Measurements from ENCODE around the gene CDA. TPM values are rescaled to one million over a fixed set of nuclear protein-coding genes. Genes with fewer than 3 reads are reported as not detected.

The CDA gene
- total and polyA plus RNA-seq, 10 of the 15 experiments (the other 5 are each of a cell fraction or from before 2014, with no cell fraction given) = not detected

GRCh38 chr1:20661207-20662109 lies 72.6 kb downstream of the CDA start, which contains the start of gene DDOST (continued):
- TF ChIP-seq RCOR1 (conservative IDR thresholded peaks at IDR 0.05; ENCODE audit: low read depth, low read length) = 0 out of 2 replicates have a peak, but pooled peaks have one; percentile 59
- 0 out of 2 replicates have a peak, but pooled peaks have one; percentile 17 for TF ChIP-seq JUND (IDR thresholded peaks at IDR 0.05; ENCODE audit: low read depth, low read length)
- peak; percentile 87 to 94 for TF ChIP-seq BHLHE40 (IDR thresholded peaks at IDR 0.05; ENCODE audit: borderline replicate concordance in 1 of 2, low read depth in 2 of 2, low read length in 1 of 2)
- no peak for TF ChIP-seq BMI1 (IDR thresholded peaks at IDR 0.05; ENCODE audit: borderline replicate concordance)
- TF ChIP-seq PAX8 (IDR thresholded peaks at IDR 0.05) = no peak
- TF ChIP-seq, protein P1, sequence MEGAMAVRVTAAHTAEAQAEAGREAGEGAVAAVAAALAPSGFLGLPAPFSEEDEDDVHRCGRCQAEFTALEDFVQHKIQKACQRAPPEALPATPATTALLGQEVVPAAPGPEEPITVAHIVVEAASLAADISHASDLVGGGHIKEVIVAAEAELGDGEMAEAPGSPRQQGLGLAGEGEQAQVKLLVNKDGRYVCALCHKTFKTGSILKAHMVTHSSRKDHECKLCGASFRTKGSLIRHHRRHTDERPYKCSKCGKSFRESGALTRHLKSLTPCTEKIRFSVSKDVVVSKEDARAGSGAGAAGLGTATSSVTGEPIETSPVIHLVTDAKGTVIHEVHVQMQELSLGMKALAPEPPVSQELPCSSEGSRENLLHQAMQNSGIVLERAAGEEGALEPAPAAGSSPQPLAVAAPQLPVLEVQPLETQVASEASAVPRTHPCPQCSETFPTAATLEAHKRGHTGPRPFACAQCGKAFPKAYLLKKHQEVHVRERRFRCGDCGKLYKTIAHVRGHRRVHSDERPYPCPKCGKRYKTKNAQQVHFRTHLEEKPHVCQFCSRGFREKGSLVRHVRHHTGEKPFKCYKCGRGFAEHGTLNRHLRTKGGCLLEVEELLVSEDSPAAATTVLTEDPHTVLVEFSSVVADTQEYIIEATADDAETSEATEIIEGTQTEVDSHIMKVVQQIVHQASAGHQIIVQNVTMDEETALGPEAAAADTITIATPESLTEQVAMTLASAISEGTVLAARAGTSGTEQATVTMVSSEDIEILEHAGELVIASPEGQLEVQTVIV (IDR thresholded peaks at IDR 0.05; ENCODE audit: borderline replicate concordance, partially characterized antibody) = peak; percentile 83
- TF ChIP-seq YY1 (IDR thresholded peaks at IDR 0.05; ENCODE audit: low read depth, low read length) = peak; percentile 86
- TF ChIP-seq RELB (IDR thresholded peaks at IDR 0.05; ENCODE audit: low read depth) = peak; percentile 52
- TF ChIP-seq, protein P2, sequence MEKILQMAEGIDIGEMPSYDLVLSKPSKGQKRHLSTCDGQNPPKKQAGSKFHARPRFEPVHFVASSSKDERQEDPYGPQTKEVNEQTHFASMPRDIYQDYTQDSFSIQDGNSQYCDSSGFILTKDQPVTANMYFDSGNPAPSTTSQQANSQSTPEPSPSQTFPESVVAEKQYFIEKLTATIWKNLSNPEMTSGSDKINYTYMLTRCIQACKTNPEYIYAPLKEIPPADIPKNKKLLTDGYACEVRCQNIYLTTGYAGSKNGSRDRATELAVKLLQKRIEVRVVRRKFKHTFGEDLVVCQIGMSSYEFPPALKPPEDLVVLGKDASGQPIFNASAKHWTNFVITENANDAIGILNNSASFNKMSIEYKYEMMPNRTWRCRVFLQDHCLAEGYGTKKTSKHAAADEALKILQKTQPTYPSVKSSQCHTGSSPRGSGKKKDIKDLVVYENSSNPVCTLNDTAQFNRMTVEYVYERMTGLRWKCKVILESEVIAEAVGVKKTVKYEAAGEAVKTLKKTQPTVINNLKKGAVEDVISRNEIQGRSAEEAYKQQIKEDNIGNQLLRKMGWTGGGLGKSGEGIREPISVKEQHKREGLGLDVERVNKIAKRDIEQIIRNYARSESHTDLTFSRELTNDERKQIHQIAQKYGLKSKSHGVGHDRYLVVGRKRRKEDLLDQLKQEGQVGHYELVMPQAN (conservative IDR thresholded peaks at IDR 0.05) = peak; percentile 65; the same call in 1 of the 2 replicates
- no peak; the same call in 1 of the 2 replicates for TF ChIP-seq ZBED1 (IDR thresholded peaks at IDR 0.05; ENCODE audit: borderline replicate concordance)
- TF ChIP-seq PKNOX1 (IDR thresholded peaks at IDR 0.05) = peak; percentile 78
- TF ChIP-seq IRF4 (IDR thresholded peaks at IDR 0.05; ENCODE audit: low read depth, low read length) = no peak
- peak; percentile 97 for TF ChIP-seq SP1 (IDR thresholded peaks at IDR 0.05; ENCODE audit: low read depth, low read length)
- peak; percentile 84 for TF ChIP-seq NFYA (IDR thresholded peaks at IDR 0.05; ENCODE audit: borderline replicate concordance, low read depth, low read length)
- TF ChIP-seq POU2F2 (IDR thresholded peaks at IDR 0.05; ENCODE audit: borderline replicate concordance, low read depth, low read length) = peak; percentile 44; the same call in 1 of the 3 replicates
- peak; percentile 93 for TF ChIP-seq CHD2 (IDR thresholded peaks at IDR 0.05; ENCODE audit: borderline replicate concordance, low read depth, low read length)
- no peak for TF ChIP-seq MYB (IDR thresholded peaks at IDR 0.05; ENCODE audit: borderline replicate concordance, low read depth, low read length)
- TF ChIP-seq SREBF2 (IDR thresholded peaks at IDR 0.05; ENCODE audit: low read length) = no peak
- no peak for TF ChIP-seq YBX1 (IDR thresholded peaks at IDR 0.05)
- no peak for TF ChIP-seq ZSCAN29 (IDR thresholded peaks at IDR 0.05)
- peak; percentile 67 for TF ChIP-seq SREBF1 (IDR thresholded peaks at IDR 0.05; ENCODE audit: low read length)
